Measurements from ENCODE around the gene PRKCSH. TPM values are rescaled to one million over a fixed set of nuclear protein-coding genes. Genes with fewer than 3 reads are reported as not detected.

PRKCSH gene
- total RNA-seq, 1 donor from 2014 or later, result 101 TPM

- peak; percentile 47 to 80 for DNase-seq (ENCODE audit: low read depth in 2 of 2)
Measured at GRCh38 chr19:11496391-11497163, 61.1 kb downstream of the PRKCSH start.

DNA sequence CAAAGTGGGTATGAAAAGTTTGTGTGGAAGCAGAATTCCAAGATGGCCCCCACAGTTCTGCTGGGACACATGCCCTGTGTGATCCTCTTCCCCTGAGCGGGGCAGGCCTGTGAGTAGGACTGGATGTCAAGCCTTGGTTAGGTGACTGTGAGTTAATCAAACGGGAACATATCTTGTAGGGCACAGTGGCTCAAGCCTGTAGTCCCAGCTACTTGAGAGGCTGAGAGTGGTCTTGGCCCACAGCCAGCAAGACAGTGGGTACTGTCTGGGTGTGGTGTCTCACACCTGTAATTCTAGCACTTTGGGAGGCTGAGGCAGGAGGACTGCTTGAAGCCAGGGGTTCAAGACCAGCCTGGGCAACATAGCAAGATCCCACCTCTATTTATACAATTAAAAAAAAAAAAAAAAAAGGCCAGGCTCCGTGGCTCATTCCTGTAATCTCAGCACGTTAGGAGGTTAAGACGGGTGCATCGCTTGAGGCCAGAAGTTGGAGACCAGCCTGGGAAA is 63.8 kb downstream of the PRKCSH start:
- no peak for DNase-seq (ENCODE audit: low read depth in 2 of 2)

- no peak for DNase-seq (ENCODE audit: low read depth in 2 of 2)
Measured at GRCh38 chr19:11499890-11500420, 64.5 kb downstream of the PRKCSH start.

Other genes starting within 250 kb of the PRKCSH start
- 45.6 and 127 TPM in 2 replicates for gene KANK2, start 238.1 kb upstream of the PRKCSH start, total RNA-seq
- gene ANGPTL8, start 196.0 kb upstream of the PRKCSH start, total RNA-seq, result not detected in 2 replicates
- gene DOCK6, start 173.1 kb upstream of the PRKCSH start, total RNA-seq, result 56.1 and 92.4 TPM in 2 replicates
- gene TSPAN16, start 139.5 kb upstream of the PRKCSH start, total RNA-seq, result not detected in 2 replicates
- 34.7 and 35.5 TPM in 2 replicates for gene RAB3D, start 96.0 kb upstream of the PRKCSH start, total RNA-seq
- gene TMEM205, start 89.4 kb upstream of the PRKCSH start, total RNA-seq, result 77.7 and 127 TPM in 2 replicates
- 3.9 and 7.0 TPM in 2 replicates for gene CCDC159, start 89.1 kb upstream of the PRKCSH start, total RNA-seq
- gene PLPPR2, start 80.2 kb upstream of the PRKCSH start, total RNA-seq, result 4.2 and 10.1 TPM in 2 replicates
- 1.0 and 1.1 TPM in 2 replicates for gene SWSAP1, start 61.0 kb upstream of the PRKCSH start, total RNA-seq
- 4.2 and 6.8 TPM in 2 replicates for gene EPOR, start 51.3 kb upstream of the PRKCSH start, total RNA-seq
- gene RGL3, start 16.3 kb upstream of the PRKCSH start, total RNA-seq, result 0.63 and 0.64 TPM in 2 replicates
- under 0.01 and 0.13 TPM in 2 replicates for gene ODAD3, start 514 bp upstream of the PRKCSH start, total RNA-seq
- gene ELAVL3, start 45.4 kb downstream of the PRKCSH start, total RNA-seq, result not detected in 2 replicates
- 5.3 and 5.4 TPM in 2 replicates for gene ZNF653, start 70.2 kb downstream of the PRKCSH start, total RNA-seq
- 22.4 and 22.6 TPM in 2 replicates for gene ECSIT, start 93.5 kb downstream of the PRKCSH start, total RNA-seq
- gene CNN1, start 103.2 kb downstream of the PRKCSH start, total RNA-seq, result not detected in 2 replicates
- gene ELOF1, start 123.6 kb downstream of the PRKCSH start, total RNA-seq, result 23.8 and 24.1 TPM in 2 replicates
- 0.26 and 0.38 TPM in 2 replicates for gene ACP5, start 142.0 kb downstream of the PRKCSH start, total RNA-seq
- gene ZNF627, start 161.8 kb downstream of the PRKCSH start, total RNA-seq, result 17.3 and 21.4 TPM in 2 replicates